Upper lobe of right lung (tissue), 1 donor: Measurements from ENCODE around the gene MYLK. TPM values are rescaled to one million over a fixed set of nuclear protein-coding genes. Genes with fewer than 3 reads are reported as not detected.

Source experiments
- ATAC-seq: fragments of 200-7000 bp; cut with Tn5 transposase; one replicate; pipeline ENCODE4 v1.9.1; 2020; ENCODE audit warnings: mild to moderate bottlenecking, moderate library complexity
- DNase-seq: peaks from one replicate; pipeline ENCODE4 v3.0.0-alpha.2; 2020
- H3K27ac ChIP-seq: fragments of 200-600 bp; one replicate; pipeline ENCODE4 v1.8.0; 2022
- H3K27me3 ChIP-seq: fragments of 200-600 bp; one replicate; pipeline ENCODE4 v1.8.0; 2022; ENCODE audit warnings: mild to moderate bottlenecking
- H3K36me3 ChIP-seq: fragments of 200-600 bp; one replicate; pipeline ENCODE4 v1.8.0; 2022
- H3K4me1 ChIP-seq: fragments of 200-600 bp; one replicate; pipeline ENCODE4 v1.8.0; 2022
- H3K4me3 ChIP-seq: fragments of 200-600 bp; one replicate; pipeline ENCODE4 v1.8.0; 2022; ENCODE audit warnings: mild to moderate bottlenecking
- H3K9me3 ChIP-seq: fragments of 200-600 bp; one replicate; pipeline ENCODE4 v1.8.0; 2022
- CTCF ChIP-seq: fragments of 200-600 bp; IDR thresholded peaks from one replicate; pipeline ENCODE4 v1.8.0; 2022; ENCODE audit warnings: antibody characterized with exemption
- intact Hi-C: fragments of 100-400 bp; cut with DNase I; formaldehyde crosslinking; loops from one replicate; pipeline ENCODE4 v1.11.0; 2022
- total RNA-seq: library from RNA; stranded (reverse); fragmentation: NEBNext Ultra II Directional; extraction: Animal tissue kit (Norgen Biotek cat#: 25700); gene quantifications from one replicate; pipeline ENCODE4 v1.2.1, GENCODE V29; 2021
- donor health status: DM: no; HTN: yes; CAD: no; lungs with severe emphysema.

MYLK gene
- total RNA-seq, 1 donor from 2014 or later, result 248 TPM

- H3K4me3 ChIP-seq, result no peak overlapping the region
- H3K27ac ChIP-seq, result no peak overlapping the region
- H3K27me3 ChIP-seq, result no peaks in the 10 kb centered on the region
- peaks cover 6% of the 10 kb centered on the region for H3K4me1 ChIP-seq
- ATAC-seq (no peak), DNase-seq (no peak)
- no peaks in the 10 kb centered on the region for H3K9me3 ChIP-seq
- TF ChIP-seq CTCF, result no peak
- peaks cover 52% of the 10 kb centered on the region for H3K36me3 ChIP-seq
- intact Hi-C loops, result no loop called here
Measured at GRCh38 chr3:123640740-123641462, 243.2 kb downstream of the MYLK start.

- no peak overlapping the region for H3K27ac ChIP-seq
- DNase-seq, result no peak
- TF ChIP-seq CTCF, result no peak
- peaks cover 46% of the 10 kb centered on the region for H3K36me3 ChIP-seq
- ATAC-seq, result no peak
- H3K4me1 ChIP-seq, result peaks cover 7% of the 10 kb centered on the region
- no peak overlapping the region for H3K4me3 ChIP-seq
- intact Hi-C loops, result no loop called here
- no peaks in the 10 kb centered on the region for H3K9me3 ChIP-seq
- H3K27me3 ChIP-seq, result no peaks in the 10 kb centered on the region
Measured at GRCh38 chr3:123640311-123640710, 243.8 kb downstream of the MYLK start.

DNA sequence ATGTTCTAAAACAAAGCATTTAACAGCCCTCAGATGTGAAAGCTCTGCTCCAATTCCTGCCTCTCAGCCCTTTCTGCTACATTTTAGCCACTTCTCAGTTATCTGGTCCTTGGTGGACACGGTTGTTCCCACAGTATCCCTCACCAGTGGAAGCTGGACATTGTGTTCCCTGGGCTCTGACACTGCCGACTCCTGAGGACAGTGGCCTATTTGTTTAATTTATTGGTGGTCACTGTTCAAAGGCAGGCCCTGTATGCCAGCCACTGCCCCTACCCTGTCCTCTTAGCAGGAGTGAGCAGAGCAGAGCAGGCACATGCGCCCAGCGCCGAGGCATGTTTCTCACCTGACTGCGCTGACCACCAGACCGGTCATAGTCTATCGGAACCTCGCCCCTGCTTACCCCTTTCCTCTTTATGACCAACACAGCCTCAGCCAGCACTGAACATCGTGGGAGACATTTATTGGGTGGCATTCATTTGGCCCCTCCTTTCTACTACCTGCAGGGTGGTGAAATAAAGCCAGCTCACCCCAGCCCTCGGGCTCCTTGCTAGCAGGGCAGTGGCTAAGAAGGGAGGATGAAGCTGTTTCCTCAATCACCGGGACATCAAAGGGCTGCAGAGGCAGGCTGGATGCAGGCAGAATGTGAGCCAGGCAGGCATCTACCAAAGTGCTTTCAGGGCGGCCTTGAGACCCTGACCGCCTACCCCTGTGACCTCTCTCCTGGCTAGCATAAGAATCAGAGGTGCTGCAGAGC is 245.0 kb downstream of the MYLK start:
- H3K36me3 ChIP-seq, result peaks cover 40% of the 10 kb centered on the region
- no peak overlapping the region for H3K4me3 ChIP-seq
- TF ChIP-seq CTCF, result no peak
- H3K27me3 ChIP-seq, result no peaks in the 10 kb centered on the region
- intact Hi-C loops, result no loop called here
- no peak for ATAC-seq
- H3K27ac ChIP-seq, result no peak overlapping the region
- DNase-seq, result no peak
- H3K9me3 ChIP-seq, result no peaks in the 10 kb centered on the region
- peaks cover 10% of the 10 kb centered on the region for H3K4me1 ChIP-seq

- intact Hi-C loops, result no loop called here
- no peak for ATAC-seq
- Histone ChIP-seq H3K27me3 (no peaks in the 10 kb centered on the region), H3K4me3 (no peak overlapping the region), H3K9me3 (no peaks in the 10 kb centered on the region), H3K36me3 (peaks cover 47% of the 10 kb centered on the region), H3K27ac (no peak overlapping the region), H3K4me1 (peaks cover 12% of the 10 kb centered on the region)
- TF ChIP-seq CTCF, result no peak
- no peak for DNase-seq
Measured at GRCh38 chr3:123637841-123638240, 246.3 kb downstream of the MYLK start.

DNA sequence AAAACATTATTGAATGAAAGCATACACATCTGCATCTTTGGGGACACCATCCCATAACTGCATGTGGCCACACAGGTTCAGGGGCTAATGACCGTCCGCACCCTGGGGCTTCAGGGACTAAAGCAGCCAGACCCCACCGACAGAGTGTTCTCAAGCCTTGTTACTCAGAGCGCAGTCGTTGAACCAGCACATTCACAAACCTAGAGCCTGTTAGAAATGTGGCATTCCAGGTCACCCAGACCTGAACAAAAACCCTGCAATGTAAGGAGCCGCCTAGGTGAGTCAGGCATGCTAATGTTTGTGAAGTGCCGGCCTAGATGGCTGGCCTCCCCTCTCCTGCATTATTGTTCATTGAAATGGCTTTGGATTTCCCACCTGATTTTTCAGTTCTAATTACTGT is 247.0 kb downstream of the MYLK start:
- Histone ChIP-seq H3K27me3 (no peaks in the 10 kb centered on the region), H3K27ac (no peak overlapping the region), H3K36me3 (peaks cover 48% of the 10 kb centered on the region), H3K4me1 (peaks cover 8% of the 10 kb centered on the region), H3K4me3 (no peak overlapping the region), H3K9me3 (no peaks in the 10 kb centered on the region)
- no peak for TF ChIP-seq CTCF
- intact Hi-C loops, result no loop called here
- DNase-seq (no peak), ATAC-seq (no peak)
